Nephron (organoid): ENCODE results near the gene COL11A2.

Source experiments
- H3K27ac Mint-ChIP-seq, 3 experiments: 2 replicates each; pipeline ENCODE4 v1.8.0; 2020; ENCODE audit warnings: mixed read lengths in 3 of 3, mild to moderate bottlenecking in 2 of 3, moderate library complexity in 1 of 3
- H3K27me3 Mint-ChIP-seq: 2 replicates; pipeline ENCODE4 v1.8.0; 2021; ENCODE audit warnings: low read depth, mild to moderate bottlenecking, moderate library complexity, mixed read lengths
- H3K36me3 Mint-ChIP-seq: 2 replicates; pipeline ENCODE4 v1.8.0; 2020; ENCODE audit warnings: low read depth, mixed read lengths
- H3K4me1 Mint-ChIP-seq: 2 replicates; pipeline ENCODE4 v1.8.0; 2020; ENCODE audit warnings: mixed read lengths
- H3K4me3 Mint-ChIP-seq, 3 experiments: 2 replicates each; pipeline ENCODE4 v1.8.0; 2020; ENCODE audit warnings: mild to moderate bottlenecking in 3 of 3, mixed read lengths in 3 of 3, moderate library complexity in 2 of 3
- H3K9me3 Mint-ChIP-seq: 2 replicates; pipeline ENCODE4 v1.8.0; 2020; ENCODE audit warnings: mixed read lengths
- CTCF ChIP-seq, 3 experiments: fragments of 200-600 bp; sonication (generic); IDR thresholded peaks; one replicate each; pipeline ENCODE4 v1.5.0; 2021; ENCODE audit warnings: antibody characterized with exemption in 3 of 3; ENCODE audit not compliant: unreplicated experiment in 3 of 3

COL11A2 gene

DNA sequence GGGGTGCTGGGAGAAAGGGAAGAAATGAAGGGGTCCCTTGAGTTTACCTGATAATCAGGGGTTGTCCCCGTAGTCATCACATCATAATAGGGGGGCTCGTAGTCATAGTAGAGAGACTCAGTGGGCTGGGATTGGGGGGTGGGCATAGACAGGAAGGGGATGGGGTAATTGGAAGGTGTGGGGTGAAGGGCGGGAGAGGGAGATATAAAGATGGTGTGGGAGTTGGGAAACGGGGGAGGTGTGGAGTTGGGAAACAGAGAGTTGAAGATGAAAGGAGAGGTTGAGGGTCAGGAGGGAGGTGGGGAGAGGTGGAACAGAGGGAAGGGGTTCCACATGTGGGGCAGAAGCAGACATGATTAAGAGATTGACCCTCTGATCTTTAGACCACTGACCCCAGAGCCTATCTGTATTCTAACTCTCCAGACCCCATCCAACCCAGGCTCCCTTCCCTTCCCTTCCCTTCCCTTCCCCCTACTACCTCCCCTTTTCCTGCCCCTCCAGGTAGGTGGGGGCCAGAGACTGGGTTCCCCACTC, 6.5 kb downstream of the COL11A2 start:
- Mint-ChIP-seq H3K27ac (no peak overlapping the region), H3K4me1 (peaks cover 5% of the 10 kb centered on the region), H3K4me3 (no peak overlapping the region), H3K36me3 (peaks cover 10% of the 10 kb centered on the region), H3K9me3 (no peaks in the 10 kb centered on the region), H3K27me3 (peaks cover 17% of the 10 kb centered on the region)
- no peak for TF ChIP-seq CTCF (IDR thresholded peaks at IDR 0.05; ENCODE audit: unreplicated experiment in 3 of 3)

- no peak overlapping the region for H3K27ac Mint-ChIP-seq
- H3K9me3 Mint-ChIP-seq: no peaks in the 10 kb centered on the region
- no peak for TF ChIP-seq CTCF (IDR thresholded peaks at IDR 0.05; ENCODE audit: unreplicated experiment in 3 of 3)
- no peak overlapping the region for H3K4me3 Mint-ChIP-seq
- peaks cover 11% of the 10 kb centered on the region for H3K27me3 Mint-ChIP-seq
- H3K36me3 Mint-ChIP-seq: peaks cover 10% of the 10 kb centered on the region
- peaks cover under 1% of the 10 kb centered on the region for H3K4me1 Mint-ChIP-seq
Measured at GRCh38 chr6:33185190-33185589, 7.1 kb downstream of the COL11A2 start.

DNA sequence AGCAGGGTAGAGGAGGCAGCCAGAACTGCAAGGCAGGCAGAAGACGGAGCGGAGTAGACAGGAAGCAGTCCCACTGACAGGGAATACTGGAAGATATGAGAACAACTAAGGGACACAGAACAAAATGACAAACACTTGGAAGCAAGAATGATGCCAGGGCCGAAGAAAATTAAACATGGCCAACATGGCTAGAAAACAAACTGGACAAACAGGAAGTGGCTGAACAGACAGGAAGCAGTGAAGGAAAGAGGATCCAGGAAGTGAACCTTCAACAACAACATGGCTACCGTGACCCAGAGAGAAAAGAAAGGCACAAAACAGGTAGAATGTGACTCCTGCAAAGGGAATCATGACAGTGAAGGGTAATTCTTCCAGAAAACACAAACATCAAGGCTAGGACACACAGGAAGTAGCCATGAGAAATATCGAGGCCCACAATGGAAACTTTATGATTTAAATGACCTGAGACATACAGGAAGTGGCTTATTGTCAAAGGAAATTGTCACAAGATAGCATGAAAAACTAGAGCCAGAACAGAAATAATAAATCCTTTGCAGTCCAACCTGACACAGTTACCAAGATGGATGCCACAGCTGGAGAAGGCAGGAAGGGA, 9.1 kb downstream of the COL11A2 start:
- no peak for TF ChIP-seq CTCF (IDR thresholded peaks at IDR 0.05; ENCODE audit: unreplicated experiment in 3 of 3)
- H3K27me3 Mint-ChIP-seq: peaks cover 13% of the 10 kb centered on the region
- H3K9me3 Mint-ChIP-seq: no peaks in the 10 kb centered on the region
- peak overlapping the region in 1 of 3 experiments; percentile 24 for H3K27ac Mint-ChIP-seq
- no peaks in the 10 kb centered on the region for H3K4me1 Mint-ChIP-seq
- no peak overlapping the region for H3K4me3 Mint-ChIP-seq
- H3K36me3 Mint-ChIP-seq: peaks cover 10% of the 10 kb centered on the region

GRCh38 chr6:33181141-33181540, 11.1 kb downstream of the COL11A2 start:
- no peaks in the 10 kb centered on the region for H3K4me1 Mint-ChIP-seq
- no peak for TF ChIP-seq CTCF (IDR thresholded peaks at IDR 0.05; ENCODE audit: unreplicated experiment in 3 of 3)
- no peak overlapping the region for H3K27ac Mint-ChIP-seq
- H3K36me3 Mint-ChIP-seq: peaks cover 10% of the 10 kb centered on the region
- H3K27me3 Mint-ChIP-seq: peaks cover 9% of the 10 kb centered on the region
- H3K4me3 Mint-ChIP-seq: no peak overlapping the region
- no peaks in the 10 kb centered on the region for H3K9me3 Mint-ChIP-seq

DNA sequence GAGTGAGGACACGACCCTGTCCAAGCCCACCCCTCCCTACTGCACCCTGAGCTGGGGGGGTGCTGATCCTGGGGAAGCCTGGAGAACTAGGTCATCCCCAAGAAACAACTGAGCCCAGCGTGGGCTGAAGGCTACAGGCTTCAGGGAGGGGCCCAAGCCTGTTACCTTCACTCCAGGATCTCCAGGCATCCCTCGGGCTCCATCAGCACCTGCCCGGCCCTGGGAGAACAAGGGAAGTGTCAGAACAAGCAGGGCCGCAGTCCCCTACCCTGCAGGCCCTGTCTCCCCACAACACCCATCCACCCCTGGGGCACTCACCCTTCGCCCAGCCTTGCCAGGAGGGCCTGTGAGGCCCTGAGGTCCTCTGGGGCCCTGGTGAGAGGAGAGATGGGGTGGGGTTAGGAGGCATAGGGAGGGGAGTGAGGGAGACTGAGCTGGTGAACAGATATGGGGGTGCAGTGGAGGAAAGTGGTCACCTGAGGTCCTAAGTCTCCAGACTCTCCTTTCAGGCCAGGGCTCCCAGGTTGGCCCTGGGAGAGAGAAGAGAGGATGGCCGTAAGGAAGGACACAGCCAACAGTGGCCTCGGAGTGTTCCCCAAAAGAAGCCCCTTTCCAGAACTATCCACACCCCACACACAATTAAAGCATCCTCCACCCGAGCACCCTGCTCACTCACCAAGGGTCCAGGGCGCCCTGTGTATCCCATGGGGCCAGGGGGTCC, 13.4 kb downstream of the COL11A2 start:
- Mint-ChIP-seq H3K27me3 (peaks cover 15% of the 10 kb centered on the region), H3K4me1 (no peaks in the 10 kb centered on the region), H3K4me3 (no peak overlapping the region), H3K27ac (no peak overlapping the region), H3K36me3 (peaks cover 3% of the 10 kb centered on the region), H3K9me3 (no peaks in the 10 kb centered on the region)
- no peak for TF ChIP-seq CTCF (IDR thresholded peaks at IDR 0.05; ENCODE audit: unreplicated experiment in 3 of 3)
